CD4-positive, alpha-beta T cell treated with Interleukin-6 for 4 hours (primary cell): ENCODE measurements around the gene MAPKAP1.
A peak's percentile ranks its signal among the peaks of the same experiment; 100 is the strongest.

Source experiments
- DNase-seq: peaks from one replicate; pipeline ENCODE4 v3.0.0-alpha.2; 2020; ENCODE audit warnings: mixed read lengths

Gene MAPKAP1

GRCh38 chr9:125706651-125707471 lies at the start of gene MAPKAP1:
Gene MAPKAP1 (minus strand): TSS chr9:125707208. CDS start chr9:125672574, 34,634 bp downstream.
- DNase-seq, result peak; percentile 98

DNA sequence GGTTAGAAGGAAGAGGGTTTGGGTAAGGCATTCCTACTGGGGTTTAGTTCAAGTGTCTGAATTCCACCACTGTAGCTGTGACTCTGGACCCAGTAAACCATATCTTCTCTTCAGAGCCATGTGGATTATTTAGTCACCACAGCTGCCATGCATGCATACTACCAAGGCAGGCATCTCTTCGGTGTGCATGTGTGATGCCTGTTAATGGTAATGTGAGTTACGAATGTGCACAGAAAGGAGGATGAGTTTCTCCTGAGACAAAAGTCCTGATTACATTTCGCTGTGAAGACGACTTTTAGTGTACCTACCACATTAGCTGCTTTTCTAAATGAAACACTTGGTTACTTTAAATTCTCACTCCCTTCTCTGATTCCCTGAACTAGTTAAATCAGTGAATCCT lies 49.5 kb upstream of the MAPKAP1 start:
- DNase-seq, result no peak

DNA sequence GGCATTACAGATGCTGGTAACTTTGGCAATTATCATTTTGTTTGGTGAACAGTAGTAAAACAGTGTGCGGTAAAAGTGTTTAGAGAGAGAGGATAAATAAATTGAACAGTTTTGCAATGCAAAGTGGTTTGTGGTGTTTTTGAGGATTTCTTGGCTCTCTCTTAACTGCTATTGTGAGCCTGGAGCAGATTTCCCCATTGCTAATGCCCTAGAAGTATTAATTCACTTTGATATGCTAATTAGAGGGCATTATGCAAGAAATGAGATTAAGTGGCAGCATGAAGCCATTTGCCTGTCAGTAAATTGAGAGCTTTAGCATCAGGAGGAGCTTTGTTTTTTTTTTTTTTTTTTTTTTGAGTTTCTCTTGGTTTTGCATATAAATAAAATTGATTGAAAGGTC lies 48.3 kb upstream of the MAPKAP1 start:
- no peak for DNase-seq

DNA sequence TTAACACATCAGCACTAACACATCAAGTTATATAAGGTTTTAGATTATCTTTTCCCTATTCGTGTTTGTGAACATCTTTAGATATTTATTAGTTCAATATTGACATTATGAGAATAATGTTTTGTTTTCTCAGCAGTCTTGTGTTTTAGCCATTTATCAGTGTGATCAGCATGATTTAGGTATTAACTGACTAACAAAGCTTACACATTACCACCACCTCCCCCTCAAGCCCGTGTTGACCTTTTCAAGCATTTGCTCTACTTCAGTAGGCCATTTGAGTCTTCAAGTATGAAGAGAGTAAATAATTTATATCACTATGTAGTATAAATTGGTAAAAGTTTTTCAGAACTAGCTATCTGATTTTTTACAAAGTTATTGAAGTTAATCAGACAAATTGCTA lies 47.1 kb upstream of the MAPKAP1 start:
- DNase-seq, result no peak

DNA sequence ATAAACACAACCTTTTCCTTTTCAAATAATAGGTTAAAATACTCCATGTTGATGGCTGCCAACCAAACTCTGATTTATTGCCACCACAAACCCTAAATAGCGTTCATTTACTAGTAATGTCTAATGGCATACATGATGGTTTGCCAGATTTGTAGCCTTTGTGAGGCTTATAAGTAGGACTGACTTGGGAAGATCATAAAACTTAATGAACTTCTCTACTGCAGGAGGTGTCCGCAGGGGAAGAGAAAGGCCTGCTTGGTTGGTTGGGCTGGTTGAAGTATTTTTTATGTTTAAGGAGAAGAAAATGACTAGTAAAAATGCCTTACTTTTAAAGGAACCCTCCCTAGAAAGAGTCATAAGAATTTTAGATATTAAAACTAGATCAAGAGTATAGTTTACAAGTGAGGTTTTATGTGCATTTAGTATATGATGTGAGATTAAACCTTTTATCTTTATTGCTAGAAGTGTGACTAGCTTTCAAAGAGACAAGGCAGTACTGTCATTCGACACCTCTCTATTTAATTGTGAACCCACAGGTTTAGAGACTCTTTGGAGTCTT lies 45.1 kb upstream of the MAPKAP1 start:
- DNase-seq, result no peak

- DNase-seq, result no peak
These were observed 43.6 kb upstream of the MAPKAP1 start for GRCh38 chr9:125750627-125751011.

GRCh38 chr9:125749951-125750626 lies 43.1 kb upstream of the MAPKAP1 start:
- no peak for DNase-seq

- no peak for DNase-seq
These were observed 42.4 kb upstream of the MAPKAP1 start for GRCh38 chr9:125749287-125749935.

GRCh38 chr9:125748446-125749099 lies 41.6 kb upstream of the MAPKAP1 start:
- DNase-seq, result peak; percentile 25

GRCh38 chr9:125747765-125748445 lies 40.9 kb upstream of the MAPKAP1 start:
- DNase-seq, result peak; percentile 36

GRCh38 chr9:125747053-125747764 lies 40.2 kb upstream of the MAPKAP1 start, which contains the start of gene PBX3:
Gene PBX3 (plus strand): TSS chr9:125747373.
- peak; percentile 71 for DNase-seq

GRCh38 chr9:125746774-125747052 lies 39.7 kb upstream of the MAPKAP1 start:
- DNase-seq, result no peak

GRCh38 chr9:125746017-125746773 lies 39.2 kb upstream of the MAPKAP1 start:
- DNase-seq, result peak; percentile 95

GRCh38 chr9:125745682-125746016 lies 38.6 kb upstream of the MAPKAP1 start:
- DNase-seq, result no peak

- no peak for DNase-seq
These were observed 38.0 kb upstream of the MAPKAP1 start for GRCh38 chr9:125745018-125745417.

GRCh38 chr9:125744616-125745015 lies 37.6 kb upstream of the MAPKAP1 start:
- DNase-seq, result no peak

GRCh38 chr9:125743682-125744428 lies 36.8 kb upstream of the MAPKAP1 start:
- no peak for DNase-seq

- no peak for DNase-seq
These were observed 35.6 kb upstream of the MAPKAP1 start for GRCh38 chr9:125742657-125743056.

GRCh38 chr9:125739436-125739835 lies 32.4 kb upstream of the MAPKAP1 start:
- no peak for DNase-seq

DNA sequence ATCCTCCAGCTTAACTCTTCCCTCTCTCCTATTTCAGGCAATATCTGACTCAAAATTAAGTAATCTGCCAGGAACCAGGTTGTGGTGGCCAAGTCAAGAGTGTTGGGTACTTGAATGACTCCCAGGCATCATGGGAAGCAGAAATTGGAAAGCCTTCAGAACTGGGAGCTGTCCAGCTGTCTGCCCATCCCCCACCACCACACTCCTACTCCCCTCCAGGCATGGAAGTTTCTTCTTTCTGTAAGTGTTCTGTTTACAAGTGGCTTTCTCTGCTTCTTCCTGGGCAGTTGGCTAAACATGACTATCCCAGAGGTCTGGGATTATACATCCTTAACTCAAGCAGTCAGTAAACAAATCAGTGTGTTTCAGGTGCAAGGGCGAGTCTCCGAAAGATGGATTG lies 25.6 kb upstream of the MAPKAP1 start:
- no peak for DNase-seq
